Activated CD4-positive, alpha-beta T cell treated with anti-CD3 and anti-CD28 coated beads for 4 hours (primary cell): ENCODE results near the gene TNN.

ENCODE experiments used
- DNase-seq, 2 donors: peaks; one replicate each; pipeline ENCODE4 v3.0.0-alpha.2; 2020

Gene TNN

GRCh38 chr1:175179837-175180590, 112.4 kb downstream of the TNN start:
- DNase-seq = no peak

- DNase-seq = no peak
These were observed 114.6 kb downstream of the TNN start for GRCh38 chr1:175182201-175182746.

GRCh38 chr1:175183586-175183985, 116.0 kb downstream of the TNN start:
- no peak for DNase-seq

GRCh38 chr1:175185903-175186302, 118.3 kb downstream of the TNN start:
- no peak for DNase-seq

GRCh38 chr1:175186433-175187160, 119.0 kb downstream of the TNN start:
- no peak for DNase-seq

DNA sequence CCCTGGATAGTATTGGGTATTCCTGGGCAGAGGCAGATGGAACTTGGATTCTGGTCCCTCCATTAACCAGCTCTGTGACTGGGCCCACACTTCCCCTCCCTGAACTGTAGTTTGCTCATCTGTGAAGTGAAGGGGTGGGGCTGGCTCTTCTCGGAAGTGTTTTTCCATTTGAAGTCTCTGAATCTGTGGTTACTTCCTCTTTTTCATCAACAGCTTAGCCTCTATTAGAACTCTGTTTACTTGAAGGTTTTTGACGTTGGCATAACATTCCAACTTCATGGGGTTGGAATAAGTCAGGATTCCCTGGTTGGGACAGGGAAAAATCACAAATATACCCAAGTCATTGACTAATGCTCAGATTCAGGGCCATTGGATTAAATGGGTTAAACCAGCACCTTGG, 121.3 kb downstream of the TNN start:
- DNase-seq = peak; percentile 56 to 63

DNA sequence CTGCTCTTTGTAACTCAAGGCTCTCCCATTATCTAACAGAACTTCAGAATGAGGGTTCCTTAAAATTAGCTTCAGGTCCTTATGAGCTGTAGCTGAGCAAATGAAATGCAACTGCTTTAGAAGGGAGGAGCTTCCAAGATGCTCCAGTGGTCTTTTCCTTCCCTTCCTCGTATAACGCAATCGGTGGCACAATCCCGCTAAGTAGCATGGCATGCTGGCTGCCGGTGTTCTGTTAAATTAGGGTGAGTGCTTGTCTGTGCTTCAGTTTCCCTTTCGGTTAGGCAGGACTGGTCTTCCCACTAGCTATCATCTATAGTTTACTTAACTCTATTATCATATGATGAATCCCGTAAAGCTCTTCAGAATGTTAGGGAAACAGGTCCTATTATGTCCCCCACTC, 124.0 kb downstream of the TNN start:
- DNase-seq = peak; percentile 17 to 20

DNA sequence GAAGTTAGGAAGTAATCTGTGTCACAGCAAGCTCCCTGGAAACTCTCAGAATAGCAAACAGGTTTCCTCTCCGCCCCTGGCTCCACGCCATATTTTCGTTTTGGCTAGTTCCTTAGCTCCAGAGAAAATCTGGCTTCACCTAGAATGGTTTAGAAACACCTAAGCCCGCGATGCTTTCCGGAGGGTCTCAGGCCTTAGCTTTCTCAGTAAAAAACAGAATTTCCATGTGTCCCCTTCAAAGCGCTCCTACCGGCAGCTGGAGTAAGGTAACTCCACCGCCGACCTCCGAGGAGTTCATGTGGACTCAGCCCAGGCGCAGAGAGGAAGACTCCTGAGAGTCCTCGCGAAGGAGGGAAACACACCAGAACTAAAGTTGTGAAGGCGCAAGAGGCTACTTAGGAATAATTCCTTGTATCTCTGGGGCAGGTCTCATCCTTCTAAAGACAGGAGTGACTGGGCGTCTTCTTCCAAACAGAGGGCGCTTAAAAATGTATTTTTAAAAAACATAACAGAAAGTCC, 124.5 kb downstream of the TNN start:
- DNase-seq = peak; percentile 20 to 31

GRCh38 chr1:175192630-175193526, 125.2 kb downstream of the TNN start, which contains the start of gene KIAA0040:
Gene KIAA0040 (minus strand): TSS chr1:175192776. CDS start chr1:175161013, 31,763 bp downstream.
- peak; percentile 62 to 66 for DNase-seq

- DNase-seq = no peak
These were observed 125.9 kb downstream of the TNN start for GRCh38 chr1:175193527-175193910.

DNA sequence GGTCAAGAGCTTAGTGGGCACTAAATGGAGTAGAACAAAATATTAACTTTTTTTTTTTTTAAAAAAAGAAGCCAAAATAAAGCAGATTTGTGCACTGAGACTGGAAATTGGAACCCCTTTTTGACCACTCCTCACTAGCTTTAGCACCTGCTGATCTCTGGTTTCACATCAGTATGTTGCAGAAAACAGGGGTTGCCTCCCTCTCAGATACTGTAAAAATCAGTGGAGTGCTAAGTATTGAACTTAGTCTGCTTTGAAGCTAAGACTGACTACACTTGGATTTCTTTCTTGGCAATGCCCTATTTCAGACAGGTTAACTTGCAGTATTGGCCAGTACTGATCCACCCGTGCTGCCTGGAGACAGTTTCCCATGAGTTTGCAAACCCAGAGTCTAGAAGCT, 127.6 kb downstream of the TNN start:
- DNase-seq = no peak

DNA sequence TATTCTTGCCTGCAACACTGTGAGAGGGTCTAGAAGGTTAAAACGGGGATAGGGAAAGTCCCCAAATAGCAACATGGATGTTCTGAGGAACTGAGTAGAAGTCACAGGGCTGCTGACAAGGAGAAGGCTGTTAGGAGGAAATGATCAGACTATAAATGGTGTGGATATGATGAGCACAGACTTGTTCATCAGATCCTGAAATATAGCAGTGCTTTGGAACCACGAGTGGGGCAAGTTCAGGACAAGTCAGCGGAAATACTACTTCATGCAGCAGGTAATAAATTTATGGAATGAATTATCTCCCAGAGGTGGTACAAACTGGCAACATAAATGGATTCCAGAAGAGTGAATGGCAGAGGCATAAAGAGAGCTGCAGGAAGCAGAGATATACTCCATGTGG, 128.2 kb downstream of the TNN start:
- no peak for DNase-seq

GRCh38 chr1:175197531-175197930, 129.9 kb downstream of the TNN start:
- no peak for DNase-seq
